Measurements from ENCODE around the gene GPANK1.

Gene GPANK1

GRCh38 chr6:31621320-31621939 lies 43.4 kb downstream of the GPANK1 start:
- DNase-seq (ENCODE audit: low read depth in 2 of 3, low spot score in 1 of 3), result no peak

GRCh38 chr6:31620586-31621319 lies 44.0 kb downstream of the GPANK1 start, which contains the start of gene PRRC2A:
Gene PRRC2A (plus strand): TSS chr6:31620715. CDS start chr6:31622790, 2,075 bp downstream.
- DNase-seq (ENCODE audit: low read depth in 2 of 3, low spot score in 1 of 3), result peak in 2 of 3 donors; percentile 94 to 99

- DNase-seq (ENCODE audit: low read depth in 2 of 3, low spot score in 1 of 3), result peak; percentile 97
Observed at GRCh38 chr6:31619805-31620585, 44.8 kb downstream of the GPANK1 start.

- no peak for DNase-seq (ENCODE audit: low read depth in 2 of 3, low spot score in 1 of 3)
Observed at GRCh38 chr6:31617010-31617409, 47.8 kb downstream of the GPANK1 start.

GRCh38 chr6:31615748-31616147 lies 49.0 kb downstream of the GPANK1 start:
- no peak for DNase-seq (ENCODE audit: low read depth in 2 of 3, low spot score in 1 of 3)

GRCh38 chr6:31614684-31615578 lies 49.9 kb downstream of the GPANK1 start, which contains the start of gene AIF1:
Gene AIF1 (plus strand): TSS chr6:31615234. CDS start chr6:31615330, 96 bp downstream.
- no peak for DNase-seq (ENCODE audit: low read depth in 2 of 3, low spot score in 1 of 3)

DNA sequence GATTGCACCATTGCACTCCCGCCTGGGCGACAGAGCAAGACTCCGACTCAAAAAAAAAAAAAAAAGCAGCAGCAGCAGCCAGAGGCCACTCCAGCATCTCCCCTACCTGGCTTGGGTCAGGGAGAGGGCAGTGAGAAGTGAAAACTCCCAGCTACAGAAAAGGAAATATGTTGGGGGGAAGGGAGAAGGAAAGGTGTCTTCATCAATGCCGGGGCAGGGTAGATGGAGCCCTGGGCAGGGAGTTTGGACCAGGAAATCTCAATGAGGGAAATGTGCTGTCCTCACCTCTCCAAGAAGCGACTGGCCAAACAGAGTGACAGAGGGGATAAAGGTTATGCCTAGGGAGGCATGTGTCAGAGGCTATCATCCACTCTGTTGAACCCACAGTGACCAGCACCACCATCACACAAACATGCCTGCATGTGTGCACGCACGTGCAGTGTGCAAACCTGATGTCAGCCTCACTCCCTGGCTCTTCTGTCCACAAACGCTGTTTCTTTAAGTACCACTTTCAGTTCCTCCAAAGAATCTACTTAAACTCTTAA lies 50.6 kb downstream of the GPANK1 start:
- DNase-seq (ENCODE audit: low read depth in 2 of 3, low spot score in 1 of 3), result no peak

Measured in stimulated activated CD4-positive, alpha-beta T cell treated with anti-CD3 and anti-CD28 coated beads, Interleukin-12 subunit alpha, Interleukin-12 subunit beta, amount 100 ng/mL, for 48 hours (primary cell).